Embryonic facial prominence (tissue), 1 donor: ENCODE results near the gene TCL1A.

ENCODE experiments used
- DNase-seq: peaks from one replicate; pipeline ENCODE4 v3.0.0-alpha.2; 2016; ENCODE audit errors: extremely low spot score

The TCL1A gene

DNA sequence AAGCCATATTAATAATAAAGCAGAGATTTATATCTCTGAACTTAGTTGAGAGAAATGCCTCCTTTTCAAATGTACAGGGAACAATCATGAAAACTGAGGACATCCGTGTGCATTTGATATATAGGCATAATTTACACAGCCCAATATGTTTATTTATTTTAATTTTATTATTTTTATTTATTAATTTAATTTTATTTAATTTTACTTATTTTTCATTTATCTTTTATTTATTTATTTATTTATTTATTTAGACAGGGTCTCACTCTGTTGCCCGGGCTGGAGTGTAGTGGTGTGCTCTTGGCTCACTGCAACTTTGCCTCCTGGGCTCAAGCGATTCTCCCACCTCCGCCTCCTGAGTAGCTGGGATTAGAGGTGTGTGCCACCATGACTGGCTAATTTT is 8.4 kb downstream of the TCL1A start:
- no peak for DNase-seq

GRCh38 chr14:95703805-95704204 is 10.1 kb downstream of the TCL1A start:
- no peak for DNase-seq

DNA sequence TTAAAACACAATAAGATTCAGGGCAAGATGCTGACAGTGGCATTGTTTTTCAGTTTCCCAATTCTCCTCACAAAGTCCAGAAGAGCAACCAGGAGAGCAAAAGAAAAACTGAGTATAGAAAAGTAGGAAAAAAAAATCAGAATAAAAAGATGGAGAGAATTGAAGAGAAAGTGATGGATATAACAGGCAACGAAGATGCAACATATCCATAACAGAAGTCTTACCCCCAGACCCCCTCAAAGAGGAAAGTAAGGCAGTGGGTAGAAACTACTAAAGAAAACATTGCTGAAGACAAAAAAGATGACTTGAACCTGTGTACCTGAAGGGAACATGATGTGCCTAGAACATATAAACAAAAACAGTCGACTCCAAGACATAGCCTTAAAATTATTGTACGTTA is 10.6 kb downstream of the TCL1A start:
- no peak for DNase-seq

DNA sequence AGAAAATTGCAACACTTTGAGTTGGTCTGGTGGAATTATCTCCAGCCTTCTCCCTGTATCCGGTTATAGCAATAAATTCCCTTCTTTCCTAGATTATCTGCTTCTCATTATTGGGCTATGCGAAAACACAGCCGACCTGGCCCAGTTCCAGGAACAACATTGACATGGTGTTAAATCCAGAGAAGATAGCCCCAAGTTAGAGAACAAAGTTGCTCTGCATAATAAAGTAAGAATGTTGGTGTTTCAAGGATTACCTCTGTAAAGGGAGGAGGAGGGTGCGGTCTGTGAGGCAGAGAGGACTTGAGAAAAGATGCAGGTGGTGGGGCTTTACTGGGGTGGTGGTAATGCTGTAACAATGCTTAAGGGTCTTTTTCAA is 12.1 kb downstream of the TCL1A start:
- DNase-seq = no peak

GRCh38 chr14:95700221-95700976 is 13.5 kb downstream of the TCL1A start:
- no peak for DNase-seq

- no peak for DNase-seq
Measured at GRCh38 chr14:95699412-95699811, 14.5 kb downstream of the TCL1A start.

DNA sequence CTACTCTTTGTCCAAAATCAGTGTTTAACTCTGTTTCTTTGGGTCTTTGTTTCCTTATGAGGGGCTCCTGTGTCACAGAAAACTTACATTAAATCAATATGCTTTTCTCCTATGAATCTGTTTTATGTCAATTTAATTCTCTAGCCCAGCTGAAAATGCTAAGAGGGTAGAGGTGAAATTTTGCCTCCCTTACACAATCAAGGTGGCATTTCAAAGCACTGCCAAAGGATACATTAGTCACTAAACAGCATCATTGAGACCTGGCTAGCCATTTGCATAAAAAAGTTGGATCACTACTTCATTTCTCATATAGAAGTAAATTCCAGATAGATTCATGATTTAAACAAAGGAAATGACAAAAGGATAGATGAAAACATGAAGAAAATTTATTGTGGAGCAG is 15.6 kb downstream of the TCL1A start:
- no peak for DNase-seq

DNA sequence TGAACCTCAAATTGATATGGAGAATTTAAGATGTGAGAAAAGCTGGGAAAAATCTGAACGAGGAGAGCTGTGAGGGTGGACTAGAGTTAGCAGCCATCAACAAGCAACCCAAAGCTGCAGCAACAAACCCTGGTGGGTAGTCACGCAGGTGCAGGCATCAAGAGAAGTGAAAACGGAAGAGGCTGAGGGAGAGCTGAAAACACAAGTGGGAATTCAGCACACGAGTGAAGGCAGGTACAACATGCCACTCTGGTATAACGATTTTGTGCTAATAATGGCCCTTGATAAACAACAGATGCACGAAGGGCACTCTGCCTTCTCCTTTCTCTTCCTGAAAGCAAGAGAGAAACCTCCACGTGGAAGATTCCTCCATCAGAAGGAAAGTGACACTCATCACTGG is 16.2 kb downstream of the TCL1A start:
- DNase-seq = no peak

- no peak for DNase-seq
Measured at GRCh38 chr14:95696741-95697140, 17.2 kb downstream of the TCL1A start.

- DNase-seq = no peak
Measured at GRCh38 chr14:95695913-95696312, 18.0 kb downstream of the TCL1A start.

- no peak for DNase-seq
Measured at GRCh38 chr14:95695051-95695450, 18.9 kb downstream of the TCL1A start.

- no peak for DNase-seq
Measured at GRCh38 chr14:95692109-95692508, 21.8 kb downstream of the TCL1A start.

- no peak for DNase-seq
Measured at GRCh38 chr14:95691591-95691990, 22.3 kb downstream of the TCL1A start.

- no peak for DNase-seq
Measured at GRCh38 chr14:95690815-95691214, 23.1 kb downstream of the TCL1A start.

DNA sequence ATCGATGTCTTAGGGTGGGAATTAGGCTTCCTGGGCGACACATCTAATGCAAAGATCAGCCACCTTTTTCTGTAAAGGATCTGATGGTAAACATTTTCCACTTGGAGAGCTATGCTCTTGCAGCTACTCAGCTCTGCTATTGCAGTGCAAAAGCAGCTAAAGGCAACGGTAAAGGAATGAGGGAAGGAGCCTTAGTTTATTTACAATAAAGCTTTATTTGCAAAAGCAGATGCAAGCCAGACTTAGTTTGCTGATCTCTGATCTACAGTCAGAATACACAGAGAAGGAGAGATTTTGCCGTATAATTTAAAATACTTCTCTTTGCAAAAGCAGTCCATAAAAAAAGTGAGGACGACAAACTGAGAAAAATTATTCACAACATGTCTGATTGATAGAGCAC is 24.5 kb downstream of the TCL1A start:
- DNase-seq = no peak

- DNase-seq = no peak
Measured at GRCh38 chr14:95686935-95687334, 27.0 kb downstream of the TCL1A start.

- no peak for DNase-seq
Measured at GRCh38 chr14:95685978-95686922, 27.7 kb downstream of the TCL1A start, which contains the start of gene TCL1B. Gene TCL1B (plus strand): TSS chr14:95686426. CDS start chr14:95686468, 42 bp downstream.

- DNase-seq = no peak
Measured at GRCh38 chr14:95683793-95684192, 30.1 kb downstream of the TCL1A start.

DNA sequence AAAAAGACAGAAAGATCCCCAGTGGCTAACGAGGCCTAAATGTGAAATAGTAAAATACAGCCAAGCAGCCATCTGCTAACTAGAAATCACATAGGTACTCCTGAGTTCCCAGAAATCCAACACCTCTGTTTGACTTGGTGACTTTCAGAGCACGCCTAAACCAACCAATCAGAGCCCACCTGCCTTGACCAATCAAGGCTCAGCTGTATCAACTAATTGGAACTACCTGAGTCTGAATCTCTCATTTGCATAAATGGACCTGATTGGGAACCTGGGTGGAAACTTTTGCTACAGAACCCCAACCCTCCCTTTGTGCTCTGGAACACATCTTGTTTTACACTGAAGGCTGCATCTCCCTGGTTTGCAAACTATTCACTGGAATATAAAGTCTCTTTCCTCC is 32.8 kb downstream of the TCL1A start:
- no peak for DNase-seq

- DNase-seq = no peak
Measured at GRCh38 chr14:95679998-95680735, 33.8 kb downstream of the TCL1A start.

- no peak for DNase-seq
Measured at GRCh38 chr14:95679148-95679815, 34.6 kb downstream of the TCL1A start.
